ENCODE results near the gene HSDL2. TPM values are rescaled to one million over a fixed set of nuclear protein-coding genes. Genes with fewer than 3 reads are reported as not detected.
A peak's percentile ranks its signal among the peaks of the same experiment; 100 is the strongest.
"Not testable (repeated sequence)": the region's sequence is repeated elsewhere in the genome, so short reads cannot be mapped to it uniquely, and the experiment has no call there.

HSDL2 gene
- polyA plus RNA-seq, 4 donors, result 85.0 to 108 (median 98.7) TPM

GRCh38 chr9:112365257-112365656 is 14.7 kb upstream of the HSDL2 start:
- DNase-seq (ENCODE audit: low read depth in 4 of 4, low spot score in 2 of 4), result not testable (repeated sequence)

- no peak for DNase-seq (ENCODE audit: low read depth in 4 of 4, low spot score in 2 of 4)
Measured at GRCh38 chr9:112366591-112366990, 13.3 kb upstream of the HSDL2 start.

- no peak for DNase-seq (ENCODE audit: low read depth in 4 of 4, low spot score in 2 of 4)
Measured at GRCh38 chr9:112367465-112367864, 12.4 kb upstream of the HSDL2 start.

GRCh38 chr9:112369817-112370216 is 10.1 kb upstream of the HSDL2 start:
- DNase-seq (ENCODE audit: low read depth in 4 of 4, low spot score in 2 of 4), result no peak

GRCh38 chr9:112371060-112371459 is 8.8 kb upstream of the HSDL2 start:
- DNase-seq (ENCODE audit: low read depth in 4 of 4, low spot score in 2 of 4), result no peak

- not testable (repeated sequence) for DNase-seq (ENCODE audit: low read depth in 4 of 4, low spot score in 2 of 4)
Measured at GRCh38 chr9:112373666-112374065, 6.2 kb upstream of the HSDL2 start.

- not testable (repeated sequence) for DNase-seq (ENCODE audit: low read depth in 4 of 4, low spot score in 2 of 4)
Measured at GRCh38 chr9:112374232-112374631, 5.7 kb upstream of the HSDL2 start.

- no peak for DNase-seq (ENCODE audit: low read depth in 4 of 4, low spot score in 2 of 4)
Measured at GRCh38 chr9:112375361-112375760, 4.5 kb upstream of the HSDL2 start.

GRCh38 chr9:112377087-112377486 is 2.8 kb upstream of the HSDL2 start:
- no peak for DNase-seq (ENCODE audit: low read depth in 4 of 4, low spot score in 2 of 4)

GRCh38 chr9:112377684-112378327 is 2.1 kb upstream of the HSDL2 start:
- no peak for DNase-seq (ENCODE audit: low read depth in 4 of 4, low spot score in 2 of 4)

GRCh38 chr9:112378328-112379176 is 1.4 kb upstream of the HSDL2 start:
- DNase-seq (ENCODE audit: low read depth in 4 of 4, low spot score in 2 of 4), result no peak

- peak; percentile 93 to 98 (median 97) for DNase-seq (ENCODE audit: low read depth in 4 of 4, low spot score in 2 of 4)
Measured at GRCh38 chr9:112379177-112380101, 469 bp upstream of the HSDL2 start.

GRCh38 chr9:112380825-112381221 is 915 bp downstream of the HSDL2 start:
- DNase-seq (ENCODE audit: low read depth in 4 of 4, low spot score in 2 of 4), result no peak

GRCh38 chr9:112382066-112382465 is 2.2 kb downstream of the HSDL2 start:
- no peak for DNase-seq (ENCODE audit: low read depth in 4 of 4, low spot score in 2 of 4)

GRCh38 chr9:112382501-112383364 is 2.8 kb downstream of the HSDL2 start:
- no peak for DNase-seq (ENCODE audit: low read depth in 4 of 4, low spot score in 2 of 4)

- DNase-seq (ENCODE audit: low read depth in 4 of 4, low spot score in 2 of 4), result no peak
Measured at GRCh38 chr9:112384219-112384618, 4.3 kb downstream of the HSDL2 start.

GRCh38 chr9:112384690-112385089 is 4.8 kb downstream of the HSDL2 start:
- DNase-seq (ENCODE audit: low read depth in 4 of 4, low spot score in 2 of 4), result no peak

- DNase-seq (ENCODE audit: low read depth in 4 of 4, low spot score in 2 of 4), result no peak
Measured at GRCh38 chr9:112387115-112387514, 7.2 kb downstream of the HSDL2 start.

GRCh38 chr9:112389897-112390296 is 10.0 kb downstream of the HSDL2 start:
- not testable (repeated sequence) for DNase-seq (ENCODE audit: low read depth in 4 of 4, low spot score in 2 of 4)
